Upper lobe of right lung (tissue), 1 donor: ENCODE results near the gene NHP2. TPM values are rescaled to one million over a fixed set of nuclear protein-coding genes. Genes with fewer than 3 reads are reported as not detected.
"Not testable (repeated sequence)": the region's sequence is repeated elsewhere in the genome, so short reads cannot be mapped to it uniquely, and the experiment has no call there.

Experiments
- ATAC-seq: fragments of 200-7000 bp; cut with Tn5 transposase; one replicate; pipeline ENCODE4 v1.9.1; 2020; ENCODE audit warnings: mild to moderate bottlenecking, moderate library complexity
- DNase-seq: peaks from one replicate; pipeline ENCODE4 v3.0.0-alpha.2; 2020
- H3K27ac ChIP-seq: fragments of 200-600 bp; one replicate; pipeline ENCODE4 v1.8.0; 2022
- H3K27me3 ChIP-seq: fragments of 200-600 bp; one replicate; pipeline ENCODE4 v1.8.0; 2022; ENCODE audit warnings: mild to moderate bottlenecking
- H3K36me3 ChIP-seq: fragments of 200-600 bp; one replicate; pipeline ENCODE4 v1.8.0; 2022
- H3K4me1 ChIP-seq: fragments of 200-600 bp; one replicate; pipeline ENCODE4 v1.8.0; 2022
- H3K4me3 ChIP-seq: fragments of 200-600 bp; one replicate; pipeline ENCODE4 v1.8.0; 2022; ENCODE audit warnings: mild to moderate bottlenecking
- H3K9me3 ChIP-seq: fragments of 200-600 bp; one replicate; pipeline ENCODE4 v1.8.0; 2022
- intact Hi-C: fragments of 100-400 bp; cut with DNase I; formaldehyde crosslinking; loops from one replicate; pipeline ENCODE4 v1.11.0; 2022
- total RNA-seq: library from RNA; stranded (reverse); fragmentation: NEBNext Ultra II Directional; extraction: Animal tissue kit (Norgen Biotek cat#: 25700); gene quantifications from one replicate; pipeline ENCODE4 v1.2.1, GENCODE V29; 2021
- TF ChIP-seq, protein P1 (sequence below): fragments of 200-600 bp; IDR thresholded peaks from one replicate; pipeline ENCODE4 v1.8.0; 2022; ENCODE audit warnings: antibody characterized with exemption
- donor health status: DM: no; HTN: yes; CAD: no; lungs with severe emphysema.

Gene NHP2
- total RNA-seq, 1 donor from 2014 or later = 60.1 TPM

DNA sequence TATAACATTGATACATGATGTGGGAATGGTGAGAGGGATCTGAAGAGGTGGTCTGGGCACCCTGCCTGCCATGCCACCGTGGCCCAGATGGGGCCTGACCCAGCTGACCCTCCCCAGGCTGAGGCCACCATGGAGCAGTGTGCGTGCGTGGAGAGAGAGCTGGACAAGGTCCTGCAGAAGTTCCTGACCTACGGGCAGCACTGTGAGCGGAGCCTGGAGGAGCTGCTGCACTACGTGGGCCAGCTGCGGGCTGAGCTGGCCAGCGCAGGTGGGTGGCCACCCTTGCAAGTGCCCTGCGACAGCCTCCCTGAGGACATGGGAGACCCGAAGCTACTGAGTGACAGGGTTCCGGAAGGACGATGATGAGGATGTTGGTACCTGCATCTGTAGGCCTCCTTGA, 15.7 kb downstream of the NHP2 start:
- Histone ChIP-seq H3K27me3 (no peaks in the 10 kb centered on the region), H3K27ac (no peak overlapping the region), H3K4me3 (no peak overlapping the region), H3K36me3 (peaks cover 66% of the 10 kb centered on the region), H3K9me3 (no peaks in the 10 kb centered on the region), H3K4me1 (no peaks in the 10 kb centered on the region)
- DNase-seq (no peak), ATAC-seq (no peak)
- intact Hi-C loops = no loop called here
- TF ChIP-seq, protein P1, sequence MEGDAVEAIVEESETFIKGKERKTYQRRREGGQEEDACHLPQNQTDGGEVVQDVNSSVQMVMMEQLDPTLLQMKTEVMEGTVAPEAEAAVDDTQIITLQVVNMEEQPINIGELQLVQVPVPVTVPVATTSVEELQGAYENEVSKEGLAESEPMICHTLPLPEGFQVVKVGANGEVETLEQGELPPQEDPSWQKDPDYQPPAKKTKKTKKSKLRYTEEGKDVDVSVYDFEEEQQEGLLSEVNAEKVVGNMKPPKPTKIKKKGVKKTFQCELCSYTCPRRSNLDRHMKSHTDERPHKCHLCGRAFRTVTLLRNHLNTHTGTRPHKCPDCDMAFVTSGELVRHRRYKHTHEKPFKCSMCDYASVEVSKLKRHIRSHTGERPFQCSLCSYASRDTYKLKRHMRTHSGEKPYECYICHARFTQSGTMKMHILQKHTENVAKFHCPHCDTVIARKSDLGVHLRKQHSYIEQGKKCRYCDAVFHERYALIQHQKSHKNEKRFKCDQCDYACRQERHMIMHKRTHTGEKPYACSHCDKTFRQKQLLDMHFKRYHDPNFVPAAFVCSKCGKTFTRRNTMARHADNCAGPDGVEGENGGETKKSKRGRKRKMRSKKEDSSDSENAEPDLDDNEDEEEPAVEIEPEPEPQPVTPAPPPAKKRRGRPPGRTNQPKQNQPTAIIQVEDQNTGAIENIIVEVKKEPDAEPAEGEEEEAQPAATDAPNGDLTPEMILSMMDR = no peak

DNA sequence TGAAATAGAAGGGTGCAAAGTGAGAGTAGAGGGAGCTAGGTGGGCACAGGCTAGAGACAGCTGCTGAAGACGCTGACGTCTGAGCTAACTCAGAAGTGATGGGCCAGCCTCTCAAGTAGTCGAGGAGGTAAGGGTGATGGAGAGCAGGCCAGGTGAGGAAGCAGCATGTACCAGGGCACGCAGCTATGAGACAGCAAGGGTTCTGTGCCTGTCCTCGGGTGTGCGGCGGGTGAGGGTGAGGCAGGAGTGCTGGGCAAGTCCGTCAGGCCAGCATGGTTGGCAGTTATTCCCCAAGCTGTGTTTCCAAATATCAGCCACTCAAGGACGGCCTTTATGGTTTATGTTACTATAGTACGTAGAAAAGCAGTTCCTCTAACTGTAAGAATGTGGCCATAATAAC, 16.7 kb downstream of the NHP2 start:
- H3K36me3 ChIP-seq = peaks cover 56% of the 10 kb centered on the region
- H3K27ac ChIP-seq = no peak overlapping the region
- no peak for ATAC-seq
- H3K4me3 ChIP-seq = no peak overlapping the region
- peaks cover 4% of the 10 kb centered on the region for H3K4me1 ChIP-seq
- intact Hi-C loops = no loop called here
- no peaks in the 10 kb centered on the region for H3K27me3 ChIP-seq
- no peaks in the 10 kb centered on the region for H3K9me3 ChIP-seq
- TF ChIP-seq, protein P1 = no peak
- no peak for DNase-seq

DNA sequence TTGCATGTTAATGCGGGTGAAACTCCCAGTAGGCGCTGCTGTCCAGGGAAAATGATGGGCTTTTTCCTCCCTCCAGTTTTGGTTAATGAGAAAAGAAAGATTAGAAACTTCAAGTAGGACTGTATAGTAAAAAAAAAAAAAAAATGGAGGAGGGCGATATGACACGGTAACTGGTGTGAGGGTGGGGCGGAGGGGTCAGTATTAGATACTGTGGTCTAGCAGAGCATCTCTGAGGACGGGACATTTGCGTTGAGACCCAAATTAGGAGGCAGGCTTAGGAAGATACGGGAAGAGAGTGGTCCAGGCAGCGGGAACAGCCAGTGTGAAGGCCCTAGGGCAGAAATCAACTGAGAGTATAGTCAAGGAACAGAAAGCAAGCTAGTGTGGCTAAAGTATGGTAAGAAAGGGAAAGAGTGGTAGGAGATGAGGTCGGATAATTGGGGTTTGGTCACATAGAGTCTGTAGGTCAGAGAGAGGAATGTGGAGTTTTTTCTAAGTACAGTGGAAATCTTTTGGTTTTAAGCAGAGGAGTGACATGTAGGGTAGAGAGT, 22.2 kb downstream of the NHP2 start:
- Histone ChIP-seq H3K36me3 (peaks cover 23% of the 10 kb centered on the region), H3K27ac (peak overlapping the region; percentile 89), H3K9me3 (no peaks in the 10 kb centered on the region), H3K4me1 (peaks cover 10% of the 10 kb centered on the region), H3K27me3 (no peaks in the 10 kb centered on the region), H3K4me3 (peak overlapping the region; percentile 90)
- intact Hi-C loops = no loop called here
- TF ChIP-seq, protein P1 = no peak
- DNase-seq = no peak
- ATAC-seq = no peak

DNA sequence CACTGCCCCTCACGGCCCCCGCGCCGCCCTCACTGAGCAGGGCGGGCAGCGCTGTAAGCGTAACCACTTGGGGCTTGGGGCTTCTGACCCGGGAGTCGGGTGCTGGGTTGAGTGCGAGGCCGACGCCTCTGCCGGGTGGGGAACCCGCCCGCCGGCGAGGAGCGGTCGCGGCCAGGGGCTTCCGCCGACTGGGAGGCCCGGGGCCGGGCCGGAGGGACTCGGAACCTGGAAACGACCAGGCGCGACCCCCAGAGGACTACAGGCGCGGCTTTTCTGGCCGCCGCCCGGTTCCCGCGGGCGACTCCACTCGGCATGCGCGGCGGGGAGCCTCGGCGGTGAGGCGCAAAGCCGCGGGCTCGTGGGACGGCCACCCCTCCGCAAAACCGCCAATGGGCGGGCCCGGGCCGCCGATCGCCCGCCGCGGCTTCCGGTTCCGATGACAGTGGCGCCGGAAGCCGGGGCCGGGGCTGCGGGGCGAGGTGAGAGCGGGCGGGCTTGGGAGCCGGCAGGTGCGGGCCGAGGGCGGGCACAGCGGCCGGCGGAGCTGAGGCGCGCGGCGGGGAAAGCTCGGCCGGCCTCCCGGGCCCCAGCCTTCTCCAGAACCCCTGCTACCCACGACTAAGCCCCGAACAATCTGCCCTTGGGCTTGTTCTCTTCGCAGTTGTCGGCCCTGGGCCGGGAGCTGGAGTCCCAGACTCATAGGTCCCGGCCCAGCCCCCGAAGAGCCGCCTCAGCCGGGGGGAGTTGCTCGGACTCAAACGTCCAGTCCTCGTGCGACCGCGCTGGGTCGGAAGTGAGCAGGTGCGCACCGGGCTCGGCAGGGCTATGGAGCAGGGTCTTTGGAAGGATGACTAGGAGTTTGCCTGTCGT, 22.9 kb downstream of the NHP2 start, which contains the start of gene RMND5B:
TSS of gene RMND5B (plus strand) at position 439 of the 870 bp plus-strand sequence. CDS start 7,106 bp downstream, outside the sequence.
- TF ChIP-seq, protein P1 = no peak
- H3K9me3 ChIP-seq = no peaks in the 10 kb centered on the region
- intact Hi-C loops = no loop called here
- peak within 1 kb of the TSS; percentile 89 for H3K27ac ChIP-seq
- H3K36me3 ChIP-seq = peaks cover 18% of the 10 kb centered on the region
- ATAC-seq = peak; percentile 98
- peak within 1 kb of the TSS; percentile 90 for H3K4me3 ChIP-seq
- H3K27me3 ChIP-seq = no peaks in the 10 kb centered on the region
- DNase-seq = peak; percentile 94
- H3K4me1 ChIP-seq = peaks cover 10% of the 10 kb centered on the region

DNA sequence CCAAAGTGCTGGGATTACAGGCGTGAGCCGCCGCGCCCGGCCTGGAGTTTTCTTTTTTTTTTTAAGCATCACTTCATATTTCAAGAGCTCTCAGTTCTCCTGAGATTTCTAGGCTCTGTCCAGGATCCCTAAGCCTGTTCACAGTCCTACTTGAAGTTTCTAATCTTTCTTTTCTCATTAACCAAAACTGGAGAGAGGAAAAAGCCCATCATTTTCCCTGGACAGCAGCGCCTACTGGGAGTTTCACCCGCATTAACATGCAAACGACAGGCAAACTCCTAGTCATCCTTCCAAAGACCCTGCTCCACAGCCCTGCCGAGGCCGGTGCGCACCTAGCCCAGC, 23.5 kb downstream of the NHP2 start:
- peaks cover 10% of the 10 kb centered on the region for H3K4me1 ChIP-seq
- DNase-seq, H3K9me3 ChIP-seq, ATAC-seq, intact Hi-C loops, H3K27me3 ChIP-seq: not testable (repeated sequence)
- peak overlapping the region; percentile 89 for H3K27ac ChIP-seq
- H3K36me3 ChIP-seq = peaks cover 12% of the 10 kb centered on the region
- peak overlapping the region; percentile 90 for H3K4me3 ChIP-seq

DNA sequence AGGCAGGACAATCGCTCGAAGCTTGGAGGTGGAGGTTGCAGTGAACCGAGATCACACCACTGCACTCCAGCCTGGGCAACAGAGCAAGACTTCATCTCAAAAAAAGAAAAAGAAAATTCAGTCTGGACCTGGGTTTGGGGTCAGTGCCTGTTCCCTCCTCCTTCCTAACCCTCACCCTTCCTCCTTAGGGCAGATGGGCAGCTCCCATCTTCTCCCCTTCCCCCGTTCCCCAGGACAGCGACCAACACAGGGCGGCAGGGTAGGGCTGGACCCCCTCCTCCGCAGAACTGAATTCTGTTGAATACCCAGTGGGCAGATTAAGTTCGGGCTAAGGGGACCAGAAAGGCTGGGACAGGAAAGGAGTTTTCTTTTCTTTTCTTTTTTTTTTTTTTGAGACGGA, 24.4 kb downstream of the NHP2 start:
- DNase-seq (no peak), ATAC-seq (no peak)
- H3K4me1 ChIP-seq = peaks cover 10% of the 10 kb centered on the region
- TF ChIP-seq, protein P1 = no peak
- no peak overlapping the region for H3K4me3 ChIP-seq
- intact Hi-C loops = no loop called here
- no peak overlapping the region for H3K27ac ChIP-seq
- peaks cover 6% of the 10 kb centered on the region for H3K36me3 ChIP-seq
- H3K9me3 ChIP-seq = no peaks in the 10 kb centered on the region
- no peaks in the 10 kb centered on the region for H3K27me3 ChIP-seq

DNA sequence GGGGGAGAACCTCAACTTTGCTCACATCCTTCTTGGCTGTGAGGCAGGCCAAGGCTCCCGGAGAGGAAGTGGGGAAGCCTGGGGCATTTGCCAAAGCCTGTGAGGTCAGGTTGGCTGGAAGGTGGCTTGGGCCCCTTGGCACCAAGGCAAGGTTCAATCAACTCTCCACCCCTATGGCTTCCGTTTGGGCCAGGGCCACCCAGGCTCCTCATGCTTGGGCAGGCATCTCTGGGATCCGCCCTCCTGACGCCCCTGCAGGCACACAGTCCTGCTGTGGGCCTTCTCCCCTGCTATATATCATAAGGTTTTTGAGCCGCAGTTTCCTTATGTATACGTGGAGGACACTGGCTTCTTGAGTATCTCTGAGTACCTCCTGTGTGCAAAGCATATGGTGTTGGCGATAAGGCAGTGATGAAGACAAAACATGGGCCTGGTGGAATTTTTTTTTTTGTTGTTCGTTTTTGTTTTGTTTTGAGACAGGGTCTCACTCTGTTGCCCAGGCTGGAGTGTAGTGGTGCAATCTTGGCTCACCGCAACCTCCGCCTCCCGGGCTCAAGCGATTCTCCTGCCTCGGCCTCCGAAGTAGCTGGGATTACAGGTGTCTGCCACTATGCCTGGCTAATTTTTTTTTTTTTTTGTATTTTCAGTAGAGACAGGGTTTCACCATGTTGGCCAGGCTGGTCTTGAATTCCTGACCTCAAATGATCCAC, 26.2 kb downstream of the NHP2 start:
- not testable (repeated sequence) for H3K27ac ChIP-seq

More for the DNA sequence above, 26.2 kb downstream of the NHP2 start:
- intact Hi-C loops, DNase-seq, ATAC-seq, H3K36me3 ChIP-seq, H3K27me3 ChIP-seq, H3K4me3 ChIP-seq, H3K9me3 ChIP-seq: not testable (repeated sequence)
- H3K4me1 ChIP-seq = peaks cover 10% of the 10 kb centered on the region
